Activated T-cell treated with anti-CD3 and anti-CD28 coated beads, Interleukin-2, amount 50 U/mL, for 72 hours (primary cell): ENCODE data around the gene TMEM184B. TPM values are rescaled to one million over a fixed set of nuclear protein-coding genes. Genes with fewer than 3 reads are reported as not detected.

Source experiments
- ATAC-seq, 2 donors: fragments of 150-1000 bp; cut with Tn5 transposase; replicated peaks in 1 of 2; 2 replicates each; pipeline ENCODE4 v1.10.0; 2021; ENCODE audit warnings: moderate library complexity in 2 of 2, mild to moderate bottlenecking in 1 of 2
- DNase-seq, 2 donors: peaks; one replicate each; pipeline ENCODE4 v3.0.0; 2021 to 2022; ENCODE audit warnings: mixed read lengths in 1 of 2
- H3K27ac Mint-ChIP-seq: one replicate; pipeline ENCODE4 v1.8.0; 2022; ENCODE audit warnings: mild to moderate bottlenecking, moderate library complexity, mixed read lengths
- H3K27me3 Mint-ChIP-seq: one replicate; pipeline ENCODE4 v1.8.0; 2022; ENCODE audit warnings: low read depth, mixed read lengths
- H3K36me3 Mint-ChIP-seq, 2 donors: one replicate each; pipeline ENCODE4 v1.8.0; 2022; ENCODE audit warnings: mixed read lengths in 2 of 2, mild to moderate bottlenecking in 1 of 2; ENCODE audit not compliant: insufficient read depth in 2 of 2
- H3K4me1 Mint-ChIP-seq: one replicate; pipeline ENCODE4 v1.8.0; 2022; ENCODE audit warnings: low read depth, mixed read lengths
- H3K4me3 Mint-ChIP-seq, 2 donors: one replicate each; pipeline ENCODE4 v1.8.0; 2022; ENCODE audit warnings: mild to moderate bottlenecking in 2 of 2, mixed read lengths in 2 of 2, moderate library complexity in 2 of 2
- H3K9me3 Mint-ChIP-seq, 2 donors: one replicate each; pipeline ENCODE4 v1.8.0; 2022; ENCODE audit warnings: mixed read lengths in 2 of 2
- total RNA-seq, 2 donors: library from RNA; stranded (reverse); gene quantifications; one replicate each; pipeline ENCODE4 v1.2.3, GENCODE V29; 2022

Gene TMEM184B
- total RNA-seq, 2 donors from 2014 or later, result 22.9 to 27.5 TPM

- no peaks in the 10 kb centered on the region for H3K27me3 Mint-ChIP-seq
- peak; percentile 39 to 47 for DNase-seq
- H3K36me3 Mint-ChIP-seq, result peaks cover 0 to 3% of the 10 kb centered on the region in 2 donors
- H3K9me3 Mint-ChIP-seq, result no peaks in the 10 kb centered on the region
- H3K27ac Mint-ChIP-seq, result no peak overlapping the region
- no peaks in the 10 kb centered on the region for H3K4me1 Mint-ChIP-seq
- ATAC-seq, result peak in 1 of 2 donors; percentile 48
- no peak overlapping the region for H3K4me3 Mint-ChIP-seq
Observed at GRCh38 chr22:38230108-38230825, 42.5 kb downstream of the TMEM184B start.

GRCh38 chr22:38228873-38229740 lies 43.7 kb downstream of the TMEM184B start:
- H3K9me3 Mint-ChIP-seq, result no peaks in the 10 kb centered on the region
- peak in 1 of 2 donors; percentile 36 for ATAC-seq
- H3K4me1 Mint-ChIP-seq, result no peaks in the 10 kb centered on the region
- DNase-seq, result no peak
- H3K27me3 Mint-ChIP-seq, result no peaks in the 10 kb centered on the region
- H3K27ac Mint-ChIP-seq, result peak overlapping the region; percentile 35
- H3K36me3 Mint-ChIP-seq, result peaks cover 0 to 3% of the 10 kb centered on the region in 2 donors
- no peak overlapping the region for H3K4me3 Mint-ChIP-seq

- Mint-ChIP-seq H3K36me3 (peaks cover 0 to 3% of the 10 kb centered on the region in 2 donors), H3K9me3 (no peaks in the 10 kb centered on the region), H3K4me3 (no peak overlapping the region), H3K27me3 (no peaks in the 10 kb centered on the region), H3K27ac (peak overlapping the region; percentile 35), H3K4me1 (no peaks in the 10 kb centered on the region)
- DNase-seq (no peak), ATAC-seq (no peak)
Observed at GRCh38 chr22:38228326-38228872, 44.4 kb downstream of the TMEM184B start.

DNA sequence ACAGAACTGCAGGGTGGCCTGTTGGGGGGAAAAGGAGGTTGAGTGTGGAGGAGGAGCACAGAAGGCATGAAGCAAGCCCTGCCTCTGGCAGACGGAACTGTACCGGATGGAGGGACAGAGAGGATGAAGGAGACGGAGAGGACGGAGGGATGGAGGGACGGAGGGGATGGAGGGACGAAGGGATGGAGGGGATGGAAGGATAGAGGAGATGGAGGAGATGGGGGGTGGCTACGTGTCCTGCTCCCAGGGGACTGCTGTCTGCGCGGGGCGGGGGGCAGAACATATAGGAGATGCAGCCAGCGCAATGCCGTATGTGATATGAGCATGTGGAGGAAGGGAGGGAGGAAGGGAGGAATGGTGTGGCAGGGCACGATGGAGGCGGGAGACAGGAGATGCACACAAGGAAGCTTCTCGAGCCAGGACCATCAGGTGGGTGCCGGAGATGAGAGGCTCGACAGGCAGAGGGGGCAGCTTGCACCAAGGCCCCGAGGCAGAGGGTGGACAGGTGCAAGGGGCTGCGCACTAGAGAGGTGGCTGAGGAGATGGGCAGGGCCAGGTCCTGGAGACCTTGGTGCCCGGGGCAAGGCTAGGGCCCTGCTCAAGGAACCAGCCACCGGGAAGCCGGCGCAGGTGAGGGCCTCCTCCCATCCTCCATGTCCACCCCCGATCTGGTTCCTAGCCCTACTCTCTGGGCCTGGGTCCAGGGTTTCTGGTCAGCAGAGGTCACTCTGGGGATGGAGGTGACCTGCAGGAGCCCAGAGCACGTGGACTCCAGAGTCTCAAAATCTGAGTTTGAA lies 45.8 kb downstream of the TMEM184B start:
- Mint-ChIP-seq H3K27ac (no peak overlapping the region), H3K36me3 (peaks cover 0 to 3% of the 10 kb centered on the region in 2 donors)

DNA sequence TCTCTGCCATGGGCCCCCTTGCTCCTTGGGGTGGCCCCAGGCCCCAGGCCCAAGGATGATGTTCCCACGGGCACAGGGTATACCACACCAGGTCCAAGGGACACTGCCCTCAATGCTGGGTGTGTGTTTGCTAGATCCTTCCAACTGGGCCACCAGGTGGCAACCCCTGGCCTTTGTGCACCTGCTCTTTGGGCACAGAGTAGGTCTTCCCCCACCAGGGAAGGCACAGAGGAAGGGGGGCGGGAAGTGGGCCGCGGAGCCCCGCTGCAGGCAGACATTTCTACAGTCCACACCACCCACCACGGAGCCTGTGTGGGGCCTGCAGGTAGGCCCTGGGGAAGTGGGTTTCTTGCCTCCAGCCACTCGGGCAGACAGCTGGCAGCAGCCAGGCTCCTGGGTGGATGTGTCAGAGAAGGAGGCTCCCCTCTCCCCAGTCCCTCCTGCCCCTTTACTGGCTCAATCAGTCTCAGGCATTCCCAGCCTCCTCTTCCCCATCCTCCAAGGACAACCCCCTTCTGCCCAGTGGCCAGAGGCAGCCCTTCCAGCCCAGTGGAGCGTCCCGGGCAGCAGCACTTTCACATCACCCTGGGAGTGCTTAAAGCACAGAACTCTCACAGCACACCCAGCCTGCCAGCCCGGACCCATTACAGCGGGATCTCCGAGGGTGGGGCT lies 49.4 kb downstream of the TMEM184B start:
- Mint-ChIP-seq H3K36me3 (no peaks in the 10 kb centered on the region), H3K27ac (no peak overlapping the region)

More for the DNA sequence above, 45.8 kb downstream of the TMEM184B start:
- Mint-ChIP-seq H3K9me3 (no peaks in the 10 kb centered on the region), H3K27me3 (no peaks in the 10 kb centered on the region), H3K4me3 (no peak overlapping the region), H3K4me1 (no peaks in the 10 kb centered on the region)
- no peak for ATAC-seq
- no peak for DNase-seq

GRCh38 chr22:38222797-38223119 lies 50.1 kb downstream of the TMEM184B start:
- Mint-ChIP-seq H3K4me1 (peaks cover 23% of the 10 kb centered on the region), H3K9me3 (no peaks in the 10 kb centered on the region), H3K4me3 (no peak overlapping the region), H3K27ac (no peak overlapping the region), H3K27me3 (no peaks in the 10 kb centered on the region), H3K36me3 (no peaks in the 10 kb centered on the region)
- no peak for DNase-seq
- no peak for ATAC-seq

More for the DNA sequence above, 49.4 kb downstream of the TMEM184B start:
- no peak for ATAC-seq
- DNase-seq, result no peak
- Mint-ChIP-seq H3K27me3 (no peaks in the 10 kb centered on the region), H3K9me3 (no peaks in the 10 kb centered on the region), H3K4me1 (peaks cover 18% of the 10 kb centered on the region), H3K4me3 (no peak overlapping the region)

- Mint-ChIP-seq H3K27me3 (no peaks in the 10 kb centered on the region), H3K4me1 (peaks cover 23% of the 10 kb centered on the region), H3K36me3 (no peaks in the 10 kb centered on the region), H3K4me3 (no peak overlapping the region), H3K27ac (no peak overlapping the region), H3K9me3 (no peaks in the 10 kb centered on the region)
- DNase-seq (no peak), ATAC-seq (no peak)
Observed at GRCh38 chr22:38221908-38222796, 50.7 kb downstream of the TMEM184B start.

- Mint-ChIP-seq H3K36me3 (no peaks in the 10 kb centered on the region), H3K4me1 (peaks cover 23% of the 10 kb centered on the region), H3K27me3 (no peaks in the 10 kb centered on the region), H3K4me3 (no peak overlapping the region), H3K9me3 (no peaks in the 10 kb centered on the region), H3K27ac (no peak overlapping the region)
- DNase-seq (no peak), ATAC-seq (no peak)
Observed at GRCh38 chr22:38221407-38221806, 51.4 kb downstream of the TMEM184B start.

DNA sequence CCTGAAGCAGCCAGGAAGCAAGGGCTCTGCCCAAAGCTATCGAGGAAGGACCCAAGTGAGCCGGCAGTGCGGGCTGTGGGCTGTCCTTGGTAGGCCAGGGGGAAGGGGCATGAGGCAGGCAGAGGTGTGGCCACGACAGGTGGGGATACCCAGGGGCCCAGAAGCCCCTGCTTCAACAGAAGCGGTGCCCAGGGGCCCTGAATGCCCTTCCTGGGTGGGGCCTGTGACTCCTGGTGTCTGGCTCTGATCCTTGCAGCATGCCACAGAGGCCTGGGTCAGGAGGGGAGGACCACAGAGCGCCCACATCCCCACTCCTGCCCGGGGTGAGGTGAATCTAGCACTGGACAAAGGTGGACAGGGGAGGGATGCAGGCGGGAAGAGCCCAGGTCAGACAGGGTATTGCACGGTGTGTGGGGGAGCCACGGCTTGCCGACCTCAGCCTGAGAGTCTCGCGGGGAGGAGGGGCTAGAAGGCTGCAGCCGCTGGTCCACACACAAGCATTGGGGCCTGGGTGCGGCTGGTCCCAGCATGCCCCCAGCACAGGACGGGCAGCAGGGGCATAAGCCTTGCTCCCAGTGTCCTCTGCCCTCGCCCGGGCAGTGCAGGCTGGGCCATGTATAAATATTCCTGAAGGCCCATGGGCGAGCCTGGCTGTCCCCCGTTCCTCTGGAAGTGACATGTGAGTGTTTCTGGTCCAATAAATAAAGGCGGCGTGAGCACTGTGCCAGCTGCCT lies 52.0 kb downstream of the TMEM184B start:
- no peaks in the 10 kb centered on the region for H3K27me3 Mint-ChIP-seq
- peaks cover 23% of the 10 kb centered on the region for H3K4me1 Mint-ChIP-seq
- no peak for DNase-seq
- H3K4me3 Mint-ChIP-seq, result no peak overlapping the region
- no peaks in the 10 kb centered on the region for H3K9me3 Mint-ChIP-seq
- H3K27ac Mint-ChIP-seq, result no peak overlapping the region
- no peak for ATAC-seq
- no peaks in the 10 kb centered on the region for H3K36me3 Mint-ChIP-seq

GRCh38 chr22:38220163-38220562 lies 52.6 kb downstream of the TMEM184B start:
- no peak overlapping the region for H3K4me3 Mint-ChIP-seq
- H3K27ac Mint-ChIP-seq, result no peak overlapping the region
- ATAC-seq (no peak), DNase-seq (no peak)
- peaks cover 23% of the 10 kb centered on the region for H3K4me1 Mint-ChIP-seq
- H3K36me3 Mint-ChIP-seq, result peaks cover 0 to under 1% of the 10 kb centered on the region in 2 donors
- H3K9me3 Mint-ChIP-seq, result no peaks in the 10 kb centered on the region
- no peaks in the 10 kb centered on the region for H3K27me3 Mint-ChIP-seq

- Mint-ChIP-seq H3K27ac (peak overlapping the region; percentile 92), H3K27me3 (no peaks in the 10 kb centered on the region)
Observed at GRCh38 chr22:38219632-38220031, 53.2 kb downstream of the TMEM184B start.

More at GRCh38 chr22:38219632-38220031, 53.2 kb downstream of the TMEM184B start:
- Mint-ChIP-seq H3K4me1 (peaks cover 23% of the 10 kb centered on the region), H3K9me3 (no peaks in the 10 kb centered on the region), H3K4me3 (no peak overlapping the region), H3K36me3 (peaks cover 0 to 4% of the 10 kb centered on the region in 2 donors)
- ATAC-seq, result no peak
- DNase-seq, result no peak
